A549 (cell line): ENCODE results near the gene MIB1. TPM values are rescaled to one million over a fixed set of nuclear protein-coding genes. Genes with fewer than 3 reads are reported as not detected.
A peak's percentile ranks its signal among the peaks of the same experiment; 100 is the strongest.

Experiments
- ATAC-seq, 2 experiments: fragments of 200-7000 bp in 1 of 2; fragments of >200 bp in 1 of 2; cut with Nextera tagmentation in 1 of 2; cut with Tn5 transposase in 1 of 2; 3 replicates each; pipeline versions ENCODE4 v1.8.0 to v1.9.1; 2018 to 2020; ENCODE audit warnings: mild to moderate bottlenecking in 1 of 2, moderate library complexity in 1 of 2
- CTCF ChIA-PET: fragments of 300-600 bp; sonication (Branson Sonifier 250); formaldehyde crosslinking; extraction: SDS; loops from one replicate; lab custom pipeline; 2021; ENCODE audit warnings: antibody characterized with exemption, inconsistent platforms; lab: Yijun Ruan, JAX
- POLR2A ChIA-PET: fragments of 350-600 bp; formaldehyde crosslinking; extraction: SDS; loops from one replicate; lab custom pipeline; 2021; ENCODE audit warnings: antibody characterized with exemption, inconsistent platforms; lab: Yijun Ruan, JAX
- DNase-seq, 2 experiments: peaks; one replicate each; pipeline versions ENCODE4 v3.0.0 to v3.0.0-alpha.2; 2011 to 2016; ENCODE audit warnings: low read depth in 1 of 2, low spot score in 1 of 2
- FAIRE-seq: peaks from 2 replicates; lab custom pipeline; 2011; peaks lifted over from hg19 to GRCh38; lab: Jason Lieb, UNC
- H3K27ac ChIP-seq, 2 experiments: fragments of >200 bp; sonication (Bioruptor Twin); formaldehyde crosslinking; 3 replicates each; pipeline ENCODE4 v1.5.1; 2016 to 2017
- H3K4me1 ChIP-seq: fragments of >200 bp; sonication (Bioruptor Twin); formaldehyde crosslinking; 3 replicates; pipeline ENCODE4 v1.6.1; 2016
- H3K4me2 ChIP-seq: fragments of >200 bp; sonication (Bioruptor Twin); formaldehyde crosslinking; 3 replicates; pipeline ENCODE4 v1.6.1; 2016
- H3K4me3 ChIP-seq: fragments of >200 bp; sonication (Bioruptor Twin); formaldehyde crosslinking; 3 replicates; pipeline ENCODE4 v1.5.1; 2016
- H3K9me3 ChIP-seq: fragments of >200 bp; sonication (Bioruptor Twin); formaldehyde crosslinking; 3 replicates; pipeline ENCODE4 v1.6.1; 2016
- CBX2 ChIP-seq: fragments of 200-600 bp; sonication (generic); IDR thresholded peaks from 2 replicates; pipeline ENCODE4 v1.6.1; 2016; ENCODE audit warnings: low read depth, mild to moderate bottlenecking, borderline replicate concordance
- CHD2 ChIP-seq: fragments of 150-350 bp; IDR thresholded peaks from 2 replicates; pipeline ENCODE4 v1.6.1; 2014; ENCODE audit warnings: low read length; ENCODE audit not compliant: partially characterized antibody
- FOSL2 ChIP-seq, 2 experiments: fragments of 450-650 bp in 1 of 2; fragments of >200 bp in 1 of 2; sonication (Bioruptor Twin) in 1 of 2; formaldehyde crosslinking; IDR thresholded peaks; 2 replicates each; pipeline versions ENCODE4 v1.5.0 to v1.6.1; 2016 to 2020; ENCODE audit warnings: mild to moderate bottlenecking in 1 of 2, moderate library complexity in 1 of 2
- GATA3 ChIP-seq: IDR thresholded peaks from 2 replicates; pipeline ENCODE4 v1.6.1; 2012; ENCODE audit warnings: borderline replicate concordance
- HOXA7 ChIP-seq: fragments of 250-450 bp; sonication (Bioruptor Pico); IDR thresholded peaks from 2 replicates; pipeline ENCODE4 v1.5.0; 2020; ENCODE audit warnings: mild to moderate bottlenecking, moderate library complexity
- HOXB13 ChIP-seq: fragments of 250-450 bp; sonication (Bioruptor Pico); IDR thresholded peaks from 2 replicates; pipeline ENCODE4 v1.5.0; 2020; ENCODE audit warnings: low read depth, mild to moderate bottlenecking, moderate library complexity
- HOXB5 ChIP-seq: fragments of 250-450 bp; sonication (Bioruptor Pico); IDR thresholded peaks from 2 replicates; pipeline ENCODE4 v1.5.0; 2020; ENCODE audit warnings: mild to moderate bottlenecking, moderate library complexity
- JUN ChIP-seq, 2 experiments: fragments of >200 bp; sonication (Bioruptor Twin); formaldehyde crosslinking; IDR thresholded peaks; 2 replicates in 1 of 2; 3 replicates in 1 of 2; pipeline ENCODE4 v1.6.1; 2016 to 2017
- MAFK ChIP-seq: fragments of 450-650 bp; IDR thresholded peaks from 2 replicates; pipeline ENCODE4 v1.6.1; 2014; ENCODE audit not compliant: partially characterized antibody
- MAZ ChIP-seq: fragments of 150-350 bp; IDR thresholded peaks from 2 replicates; pipeline ENCODE4 v1.6.1; 2014; ENCODE audit warnings: antibody characterized with exemption, low read depth, low read length, borderline replicate concordance
- NPAS2 ChIP-seq: fragments of 250-450 bp; sonication (Bioruptor Pico); IDR thresholded peaks from 2 replicates; pipeline ENCODE4 v1.8.0; 2022; ENCODE audit warnings: mild to moderate bottlenecking, moderate library complexity, borderline replicate concordance
- POLR2A ChIP-seq: IDR thresholded peaks from 2 replicates; pipeline ENCODE4 v1.6.1; 2012; ENCODE audit warnings: mild to moderate bottlenecking, low read length
- RCOR1 ChIP-seq: fragments of 150-350 bp; IDR thresholded peaks from 2 replicates; pipeline ENCODE4 v1.6.1; 2014; ENCODE audit warnings: antibody characterized with exemption, low read length, low read depth
- SREBF2 ChIP-seq: fragments of 450-650 bp; IDR thresholded peaks from 2 replicates; pipeline ENCODE4 v1.6.1; 2014; ENCODE audit warnings: mild to moderate bottlenecking, moderate library complexity
- TFCP2L1 ChIP-seq: fragments of 250-450 bp; sonication (Bioruptor Pico); IDR thresholded peaks from 2 replicates; pipeline ENCODE4 v1.5.0; 2021; ENCODE audit warnings: mild to moderate bottlenecking
- ZC3H11A ChIP-seq: fragments of 450-650 bp; IDR thresholded peaks from 2 replicates; pipeline ENCODE4 v1.6.1; 2014; ENCODE audit warnings: antibody characterized with exemption, mild to moderate bottlenecking
- ZFP36 ChIP-seq: fragments of 450-650 bp; IDR thresholded peaks from 2 replicates; pipeline ENCODE4 v1.6.1; 2014; ENCODE audit warnings: borderline replicate concordance; ENCODE audit not compliant: partially characterized antibody
- ZNF302 ChIP-seq: fragments of 250-450 bp; sonication (Bioruptor Pico); IDR thresholded peaks from 2 replicates; pipeline ENCODE4 v1.9.0; 2021; ENCODE audit warnings: inconsistent platforms, mild to moderate bottlenecking, moderate library complexity
- WGBS: methylation state at CpG from one replicate; pipeline ENCODE4 v1.1.6; 2017; ENCODE audit errors: missing lambda C conversion rate; 5-methylcytosine and 5-hydroxymethylcytosine counted together
- polyA plus RNA-seq, 4 experiments: library from polyadenylated mRNA; depleted of rRNA in 3 of 4; stranded (reverse); fragments of >200 nt; fragmentation: RNase III in 1 of 4; extraction: RNeasy Plus Mini Kit Qiagen cat#74134 plus additional on column Dnase treatment in 1 of 4; gene quantifications; 2 replicates in 3 of 4; 3 replicates in 1 of 4; pipeline ENCODE4 v1.2.3, GENCODE V29; 2011 to 2017
- TF ChIP-seq, protein P1 (sequence below): IDR thresholded peaks from 2 replicates; pipeline ENCODE4 v1.6.1; 2012; ENCODE audit warnings: low read depth, borderline replicate concordance
- TF ChIP-seq, protein P2 (sequence below): fragments of >200 bp; sonication (Bioruptor Twin); formaldehyde crosslinking; IDR thresholded peaks from 3 replicates; pipeline ENCODE4 v1.5.1; 2016
- TF ChIP-seq, protein P3 (sequence below): fragments of 200-600 bp; sonication (generic); IDR thresholded peaks from 2 replicates; pipeline ENCODE4 v1.6.1; 2016; ENCODE audit warnings: antibody characterized with exemption, mild to moderate bottlenecking, moderate library complexity
- TF ChIP-seq, protein P4 (sequence below): fragments of 150-350 bp; IDR thresholded peaks from 2 replicates; pipeline ENCODE4 v1.6.1; 2014; ENCODE audit warnings: low read depth, mild to moderate bottlenecking, low read length
- TF ChIP-seq, protein P5 (sequence below): fragments of >200 bp; sonication (Bioruptor Twin); formaldehyde crosslinking; IDR thresholded peaks from 3 replicates; pipeline ENCODE4 v1.6.1; 2016

The MIB1 gene
- polyA plus RNA-seq, 2 of the 4 experiments (the other 2 are of a cell fraction): 9.6 to 22.2 TPM

DNA sequence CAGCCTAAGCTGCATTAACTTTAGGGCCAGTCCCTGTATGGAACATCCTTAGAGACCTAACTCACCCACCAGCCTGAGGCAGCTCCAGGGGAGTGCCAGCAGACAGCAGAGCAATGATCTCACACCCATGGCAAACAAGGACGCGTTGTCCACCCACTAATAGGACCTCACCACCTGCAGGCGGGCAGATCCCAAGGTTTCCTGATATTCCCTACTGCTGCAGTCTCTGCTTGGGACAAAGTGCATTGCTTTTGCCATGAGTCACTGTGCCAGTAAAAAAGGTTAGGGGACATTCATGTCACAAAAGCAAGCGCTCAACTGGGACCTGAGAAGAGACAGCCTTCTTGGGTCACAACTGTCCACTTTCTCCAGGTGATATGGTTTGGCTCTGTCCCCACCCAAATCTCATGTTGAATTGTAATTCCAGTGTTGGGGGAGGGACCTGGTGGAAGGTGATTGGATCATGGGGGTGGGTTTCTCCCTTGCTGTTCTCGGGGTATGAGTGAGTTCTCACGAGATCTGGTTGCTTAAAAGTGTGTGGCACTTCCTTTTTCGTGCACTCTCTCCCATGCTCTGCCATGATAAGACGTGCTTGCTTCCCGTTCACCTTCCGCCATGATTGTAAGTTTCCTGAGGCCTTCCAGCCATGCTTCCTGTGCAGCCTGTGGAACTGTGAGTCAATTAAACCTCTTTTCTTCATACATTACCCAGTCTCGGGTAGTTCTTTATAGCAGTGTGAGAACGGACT, 160.2 kb downstream of the MIB1 start:
- CTCF ChIA-PET: interaction anchor here (0.5 kb wide), 1 partner anchor 714 kb away, joined by 3 read pairs; no protein-coding TSS in a partner anchor

DNA sequence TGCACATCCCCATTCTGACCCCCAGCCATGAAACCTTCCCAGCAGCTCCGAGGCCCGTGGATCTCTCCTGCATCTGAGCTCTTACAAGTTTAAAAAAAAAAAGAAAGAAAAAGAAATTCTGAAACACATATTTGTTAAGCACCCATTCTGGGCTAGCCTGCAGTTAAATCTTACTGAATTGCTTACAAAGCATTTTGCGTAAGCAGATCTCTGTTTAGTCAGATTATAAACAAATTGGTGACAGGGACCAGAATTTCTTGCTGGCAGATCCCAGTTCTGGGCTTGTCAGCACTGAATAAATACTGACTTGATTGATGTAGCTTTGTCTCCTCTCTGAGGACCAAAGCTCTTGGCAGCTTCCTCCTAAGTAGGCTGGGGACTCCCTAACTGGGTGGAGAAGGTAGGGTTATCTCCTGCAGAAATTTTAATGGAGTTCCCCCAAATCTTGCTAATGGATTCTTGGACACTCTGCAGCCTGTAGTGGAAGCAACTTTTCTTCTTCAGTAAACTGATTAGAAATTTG, 160.9 kb downstream of the MIB1 start:
- 56% methylated on average over 3 of the region's 3 CpGs for WGBS
- no peaks in the 10 kb centered on the region for H3K9me3 ChIP-seq
- H3K27ac ChIP-seq: no peak overlapping the region
- no peak for FAIRE-seq
- ChIA-PET CTCF (interaction anchor here (0.5 to 0.7 kb wide), 2 partner anchors 28 to 714 kb away, joined by 3 read pairs; no protein-coding TSS in a partner anchor), POLR2A (no interaction called here)
- peak; percentile 54 for TF ChIP-seq MAFK
- TF ChIP-seq, protein P1, sequence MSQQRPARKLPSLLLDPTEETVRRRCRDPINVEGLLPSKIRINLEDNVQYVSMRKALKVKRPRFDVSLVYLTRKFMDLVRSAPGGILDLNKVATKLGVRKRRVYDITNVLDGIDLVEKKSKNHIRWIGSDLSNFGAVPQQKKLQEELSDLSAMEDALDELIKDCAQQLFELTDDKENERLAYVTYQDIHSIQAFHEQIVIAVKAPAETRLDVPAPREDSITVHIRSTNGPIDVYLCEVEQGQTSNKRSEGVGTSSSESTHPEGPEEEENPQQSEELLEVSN: no peak
- no peak overlapping the region for H3K4me3 ChIP-seq
- H3K4me1 ChIP-seq: no peaks in the 10 kb centered on the region
- ATAC-seq: no peak
- no peak overlapping the region for H3K4me2 ChIP-seq
- no peak for DNase-seq

More for the DNA sequence above, 160.2 kb downstream of the MIB1 start:
- POLR2A ChIA-PET: no interaction called here
- ATAC-seq: no peak
- no peak for DNase-seq
- no peak overlapping the region for H3K4me3 ChIP-seq
- TF ChIP-seq TFCP2L1 (CRISPR knock-in tag) (no peak), CHD2 (no peak), ZNF302 (CRISPR knock-in tag) (no peak), HOXA7 (CRISPR knock-in tag) (no peak), NPAS2 (no peak), SREBF2 (no peak), JUN (IDR thresholded peaks at IDR 0.05) (no peak), POLR2A (no peak), MAZ (no peak), GATA3 (no peak)
- H3K27ac ChIP-seq: no peak overlapping the region
- WGBS: 77% methylated on average over 10 of the region's 12 CpGs
- no peak for FAIRE-seq
- no peak overlapping the region for H3K4me2 ChIP-seq
- H3K4me1 ChIP-seq: no peaks in the 10 kb centered on the region
- no peaks in the 10 kb centered on the region for H3K9me3 ChIP-seq

DNA sequence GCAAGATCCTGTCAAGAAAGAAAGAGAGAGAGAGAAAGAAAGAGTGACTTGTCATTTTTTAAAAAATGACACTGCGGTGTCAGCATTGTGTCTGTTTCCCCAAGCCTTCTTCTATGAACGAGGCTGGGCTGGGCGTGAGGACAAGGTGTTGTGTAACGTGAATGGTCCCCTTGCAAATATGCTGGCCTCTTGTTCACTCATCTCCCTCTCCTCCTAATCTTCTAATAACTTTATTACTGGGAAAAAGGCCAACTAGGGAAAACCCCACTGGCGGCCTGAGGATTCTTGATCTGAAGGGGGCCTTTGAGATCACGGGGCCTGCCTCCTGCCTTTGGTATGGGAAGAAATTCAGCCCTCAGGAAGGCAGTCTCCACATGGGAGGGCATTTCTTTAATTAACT, 163.1 kb downstream of the MIB1 start:
- H3K9me3 ChIP-seq: no peaks in the 10 kb centered on the region
- CTCF ChIA-PET: no interaction called here
- no peak for ATAC-seq
- no peaks in the 10 kb centered on the region for H3K4me1 ChIP-seq
- FAIRE-seq: no peak
- no peak for DNase-seq
- H3K4me2 ChIP-seq: no peak overlapping the region
- no peak overlapping the region for H3K27ac ChIP-seq
- no peak overlapping the region for H3K4me3 ChIP-seq
- POLR2A ChIA-PET: interaction anchor here (0.6 kb wide), 1 partner anchor 620 kb away, joined by 4 read pairs; no protein-coding TSS in a partner anchor
- 65% methylated on average over 6 of the region's 6 CpGs for WGBS
- TF ChIP-seq, protein P2, sequence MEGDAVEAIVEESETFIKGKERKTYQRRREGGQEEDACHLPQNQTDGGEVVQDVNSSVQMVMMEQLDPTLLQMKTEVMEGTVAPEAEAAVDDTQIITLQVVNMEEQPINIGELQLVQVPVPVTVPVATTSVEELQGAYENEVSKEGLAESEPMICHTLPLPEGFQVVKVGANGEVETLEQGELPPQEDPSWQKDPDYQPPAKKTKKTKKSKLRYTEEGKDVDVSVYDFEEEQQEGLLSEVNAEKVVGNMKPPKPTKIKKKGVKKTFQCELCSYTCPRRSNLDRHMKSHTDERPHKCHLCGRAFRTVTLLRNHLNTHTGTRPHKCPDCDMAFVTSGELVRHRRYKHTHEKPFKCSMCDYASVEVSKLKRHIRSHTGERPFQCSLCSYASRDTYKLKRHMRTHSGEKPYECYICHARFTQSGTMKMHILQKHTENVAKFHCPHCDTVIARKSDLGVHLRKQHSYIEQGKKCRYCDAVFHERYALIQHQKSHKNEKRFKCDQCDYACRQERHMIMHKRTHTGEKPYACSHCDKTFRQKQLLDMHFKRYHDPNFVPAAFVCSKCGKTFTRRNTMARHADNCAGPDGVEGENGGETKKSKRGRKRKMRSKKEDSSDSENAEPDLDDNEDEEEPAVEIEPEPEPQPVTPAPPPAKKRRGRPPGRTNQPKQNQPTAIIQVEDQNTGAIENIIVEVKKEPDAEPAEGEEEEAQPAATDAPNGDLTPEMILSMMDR: no peak
- TF ChIP-seq ZFP36 (no peak), ZC3H11A (no peak), HOXB5 (no peak), FOSL2 (IDR thresholded peaks at IDR 0.05) (no peak), FOSL2 (CRISPR knock-in tag; IDR thresholded peaks at IDR 0.05) (no peak), RCOR1 (no peak), CBX2 (no peak), SREBF2 (no peak), HOXB13 (CRISPR knock-in tag) (no peak)
- TF ChIP-seq, protein P3, sequence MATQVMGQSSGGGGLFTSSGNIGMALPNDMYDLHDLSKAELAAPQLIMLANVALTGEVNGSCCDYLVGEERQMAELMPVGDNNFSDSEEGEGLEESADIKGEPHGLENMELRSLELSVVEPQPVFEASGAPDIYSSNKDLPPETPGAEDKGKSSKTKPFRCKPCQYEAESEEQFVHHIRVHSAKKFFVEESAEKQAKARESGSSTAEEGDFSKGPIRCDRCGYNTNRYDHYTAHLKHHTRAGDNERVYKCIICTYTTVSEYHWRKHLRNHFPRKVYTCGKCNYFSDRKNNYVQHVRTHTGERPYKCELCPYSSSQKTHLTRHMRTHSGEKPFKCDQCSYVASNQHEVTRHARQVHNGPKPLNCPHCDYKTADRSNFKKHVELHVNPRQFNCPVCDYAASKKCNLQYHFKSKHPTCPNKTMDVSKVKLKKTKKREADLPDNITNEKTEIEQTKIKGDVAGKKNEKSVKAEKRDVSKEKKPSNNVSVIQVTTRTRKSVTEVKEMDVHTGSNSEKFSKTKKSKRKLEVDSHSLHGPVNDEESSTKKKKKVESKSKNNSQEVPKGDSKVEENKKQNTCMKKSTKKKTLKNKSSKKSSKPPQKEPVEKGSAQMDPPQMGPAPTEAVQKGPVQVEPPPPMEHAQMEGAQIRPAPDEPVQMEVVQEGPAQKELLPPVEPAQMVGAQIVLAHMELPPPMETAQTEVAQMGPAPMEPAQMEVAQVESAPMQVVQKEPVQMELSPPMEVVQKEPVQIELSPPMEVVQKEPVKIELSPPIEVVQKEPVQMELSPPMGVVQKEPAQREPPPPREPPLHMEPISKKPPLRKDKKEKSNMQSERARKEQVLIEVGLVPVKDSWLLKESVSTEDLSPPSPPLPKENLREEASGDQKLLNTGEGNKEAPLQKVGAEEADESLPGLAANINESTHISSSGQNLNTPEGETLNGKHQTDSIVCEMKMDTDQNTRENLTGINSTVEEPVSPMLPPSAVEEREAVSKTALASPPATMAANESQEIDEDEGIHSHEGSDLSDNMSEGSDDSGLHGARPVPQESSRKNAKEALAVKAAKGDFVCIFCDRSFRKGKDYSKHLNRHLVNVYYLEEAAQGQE: no peak
- TF ChIP-seq, protein P1: no peak
- TF ChIP-seq, protein P4, sequence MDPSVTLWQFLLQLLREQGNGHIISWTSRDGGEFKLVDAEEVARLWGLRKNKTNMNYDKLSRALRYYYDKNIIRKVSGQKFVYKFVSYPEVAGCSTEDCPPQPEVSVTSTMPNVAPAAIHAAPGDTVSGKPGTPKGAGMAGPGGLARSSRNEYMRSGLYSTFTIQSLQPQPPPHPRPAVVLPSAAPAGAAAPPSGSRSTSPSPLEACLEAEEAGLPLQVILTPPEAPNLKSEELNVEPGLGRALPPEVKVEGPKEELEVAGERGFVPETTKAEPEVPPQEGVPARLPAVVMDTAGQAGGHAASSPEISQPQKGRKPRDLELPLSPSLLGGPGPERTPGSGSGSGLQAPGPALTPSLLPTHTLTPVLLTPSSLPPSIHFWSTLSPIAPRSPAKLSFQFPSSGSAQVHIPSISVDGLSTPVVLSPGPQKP: no peak
- TF ChIP-seq, protein P5, sequence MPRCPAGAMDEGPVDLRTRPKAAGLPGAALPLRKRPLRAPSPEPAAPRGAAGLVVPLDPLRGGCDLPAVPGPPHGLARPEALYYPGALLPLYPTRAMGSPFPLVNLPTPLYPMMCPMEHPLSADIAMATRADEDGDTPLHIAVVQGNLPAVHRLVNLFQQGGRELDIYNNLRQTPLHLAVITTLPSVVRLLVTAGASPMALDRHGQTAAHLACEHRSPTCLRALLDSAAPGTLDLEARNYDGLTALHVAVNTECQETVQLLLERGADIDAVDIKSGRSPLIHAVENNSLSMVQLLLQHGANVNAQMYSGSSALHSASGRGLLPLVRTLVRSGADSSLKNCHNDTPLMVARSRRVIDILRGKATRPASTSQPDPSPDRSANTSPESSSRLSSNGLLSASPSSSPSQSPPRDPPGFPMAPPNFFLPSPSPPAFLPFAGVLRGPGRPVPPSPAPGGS: no peak
